HG02759 (cell line): Measurements from ENCODE around the gene HOXC5.
"Not testable (repeated sequence)": the region's sequence is repeated elsewhere in the genome, so short reads cannot be mapped to it uniquely, and the experiment has no call there.

Source experiments
- ATAC-seq: cut with Tn5 transposase; IDR thresholded peaks from one replicate; pipeline ENCODE4 v1.9.1; 2021; ENCODE audit warnings: mild to moderate bottlenecking, moderate library complexity; ENCODE audit not compliant: unreplicated experiment

Gene HOXC5

DNA sequence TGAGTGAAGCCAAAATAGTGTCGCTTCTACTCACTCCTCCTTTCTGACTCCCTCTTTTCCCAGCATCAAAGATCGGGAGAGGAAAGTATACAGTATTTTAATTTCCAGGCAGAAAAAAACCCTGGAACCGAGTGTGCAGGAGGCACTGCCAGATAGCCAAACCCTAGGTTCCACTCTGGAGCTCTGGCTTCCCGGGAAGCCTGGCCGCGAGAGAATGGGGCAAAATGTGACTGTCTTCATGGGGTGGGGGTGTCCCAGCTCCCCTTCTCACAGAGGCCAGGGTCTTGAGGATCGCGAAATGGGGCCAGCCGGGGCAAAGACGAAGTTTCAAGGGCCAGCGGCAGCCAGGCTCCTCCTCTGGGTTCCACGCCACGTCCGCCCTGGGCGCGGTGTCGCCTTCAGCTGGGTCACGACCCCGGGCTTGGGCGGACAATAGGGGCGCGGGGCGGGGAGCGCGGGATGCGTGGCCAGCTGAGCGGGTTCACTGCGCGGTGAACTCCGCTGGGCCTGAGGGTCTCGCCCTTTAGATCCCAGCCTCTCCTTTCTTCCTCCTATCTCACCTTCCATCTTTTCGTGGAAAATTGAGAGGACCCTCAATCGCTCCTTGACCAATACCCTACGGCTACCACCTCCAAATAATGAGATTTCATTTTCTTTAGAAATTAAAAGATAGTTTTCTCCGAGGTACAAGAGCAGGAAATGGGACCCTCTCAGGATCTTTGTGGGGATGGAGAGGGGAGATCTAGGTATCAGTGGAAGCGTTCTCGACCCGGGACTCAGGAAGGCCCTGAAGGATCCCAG lies 27.5 kb downstream of the HOXC5 start:
- ATAC-seq = no peak

GRCh38 chr12:54060975-54061778 lies 28.3 kb downstream of the HOXC5 start:
- ATAC-seq = no peak

- no peak for ATAC-seq
Observed at GRCh38 chr12:54065677-54066076, 32.8 kb downstream of the HOXC5 start.

DNA sequence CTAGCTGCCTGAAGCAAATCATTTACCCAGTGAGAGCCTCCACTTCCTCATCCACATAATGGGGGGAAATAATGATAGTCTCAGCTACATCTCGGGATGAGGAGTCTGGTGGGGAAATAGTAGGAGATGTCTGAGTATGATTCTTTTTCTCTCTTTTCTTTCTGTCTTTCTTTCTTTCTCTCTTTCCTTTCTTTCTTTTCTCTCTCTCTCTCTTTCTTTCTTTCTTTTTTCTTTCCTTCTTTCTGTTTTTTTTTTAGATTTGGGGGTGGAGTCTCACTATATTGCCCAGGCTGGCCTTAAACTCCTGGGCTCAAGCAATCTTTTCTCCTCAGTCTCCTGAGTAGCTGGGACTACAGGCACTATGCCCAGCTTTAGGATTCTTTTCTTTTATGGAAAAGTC lies 33.6 kb downstream of the HOXC5 start:
- ATAC-seq = no peak

GRCh38 chr12:54068418-54069070 lies 35.7 kb downstream of the HOXC5 start:
- no peak for ATAC-seq

GRCh38 chr12:54071942-54072341 lies 39.1 kb downstream of the HOXC5 start:
- ATAC-seq = no peak

GRCh38 chr12:54074308-54074707 lies 41.5 kb downstream of the HOXC5 start:
- no peak for ATAC-seq

DNA sequence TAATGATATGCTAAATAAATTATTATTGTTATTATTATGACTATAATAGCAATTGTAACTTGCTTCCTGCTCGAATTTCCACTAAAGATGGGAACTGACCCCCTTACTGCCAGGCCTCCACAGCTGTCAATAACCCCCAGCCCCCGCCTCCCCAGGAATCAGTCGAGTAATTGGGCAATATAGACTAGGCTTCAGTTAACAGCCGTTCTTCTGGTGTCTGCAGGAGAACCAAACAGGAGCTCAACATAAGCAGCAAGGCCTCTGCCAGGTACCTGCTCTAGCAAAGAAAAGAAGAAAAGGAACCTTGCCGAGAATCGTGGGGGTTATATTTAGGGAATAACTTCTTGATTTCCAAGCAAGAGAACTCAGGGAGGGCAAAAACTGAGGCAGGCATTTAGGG lies 42.6 kb downstream of the HOXC5 start:
- no peak for ATAC-seq

DNA sequence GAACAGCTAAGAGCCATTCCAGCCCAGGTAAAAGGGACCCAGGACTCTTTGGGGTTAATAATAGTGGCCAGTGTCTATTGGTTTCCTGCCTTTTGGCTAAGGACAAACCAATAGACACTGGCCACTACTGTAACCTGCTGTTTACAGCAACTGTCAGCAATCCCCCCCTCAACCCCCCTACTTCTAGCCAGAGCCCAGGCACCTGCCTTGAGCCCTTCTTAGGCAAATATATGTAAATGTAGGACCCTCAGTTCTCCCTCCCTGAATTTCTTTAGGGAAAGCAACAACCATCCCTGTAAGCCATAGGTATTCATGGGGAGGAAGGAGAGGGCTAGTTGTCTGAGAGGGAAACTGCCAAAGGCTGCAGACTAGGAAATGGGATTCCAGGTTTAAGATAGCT lies 43.1 kb downstream of the HOXC5 start:
- ATAC-seq = no peak

GRCh38 chr12:54077843-54078242 lies 45.0 kb downstream of the HOXC5 start:
- not testable (repeated sequence) for ATAC-seq

- not testable (repeated sequence) for ATAC-seq
Observed at GRCh38 chr12:54079115-54079514, 46.3 kb downstream of the HOXC5 start.

DNA sequence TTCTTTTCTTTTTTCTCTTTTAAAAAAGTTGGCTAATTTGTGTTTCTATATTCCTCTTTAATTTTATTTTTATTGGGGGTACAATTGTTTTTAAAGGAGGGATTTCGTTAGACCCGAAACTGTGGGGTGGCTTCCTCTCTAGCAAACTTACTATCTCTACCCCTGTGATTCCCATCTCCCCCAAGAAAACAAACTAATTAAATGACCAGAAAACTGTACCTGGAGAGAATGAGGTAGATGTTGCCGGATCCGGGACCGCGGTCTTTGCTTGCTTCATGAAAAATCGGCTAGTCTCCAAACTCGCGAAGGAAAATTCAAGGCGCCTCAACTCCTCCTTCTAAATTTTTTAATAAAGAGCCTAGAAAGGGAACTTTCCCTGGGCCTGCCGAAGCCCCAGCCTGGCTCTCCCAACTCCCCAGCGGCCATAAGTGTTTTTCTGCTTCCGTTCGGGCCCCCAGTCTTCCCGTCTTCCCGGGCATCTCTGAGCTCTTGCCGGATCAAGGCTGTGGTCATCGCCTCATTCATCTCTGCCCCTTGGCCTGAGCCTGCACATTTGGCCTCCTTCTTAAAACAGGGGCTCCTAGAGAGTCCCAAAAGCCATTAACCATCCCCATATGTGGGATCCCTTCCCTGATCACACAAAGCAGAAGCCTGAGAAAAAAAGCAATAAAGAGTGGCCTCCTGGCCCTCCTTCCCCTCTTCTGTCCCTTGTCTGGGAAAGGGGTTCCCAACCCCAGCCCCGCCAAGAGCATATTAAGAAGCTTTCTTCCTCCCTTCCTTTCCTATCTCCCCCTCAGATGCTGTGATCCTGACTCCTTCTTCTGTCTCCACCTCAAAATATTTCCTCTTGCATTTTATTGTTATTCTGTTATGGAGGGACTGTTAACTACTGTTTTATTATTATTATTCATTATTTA lies 47.4 kb downstream of the HOXC5 start:
- not testable (repeated sequence) for ATAC-seq

DNA sequence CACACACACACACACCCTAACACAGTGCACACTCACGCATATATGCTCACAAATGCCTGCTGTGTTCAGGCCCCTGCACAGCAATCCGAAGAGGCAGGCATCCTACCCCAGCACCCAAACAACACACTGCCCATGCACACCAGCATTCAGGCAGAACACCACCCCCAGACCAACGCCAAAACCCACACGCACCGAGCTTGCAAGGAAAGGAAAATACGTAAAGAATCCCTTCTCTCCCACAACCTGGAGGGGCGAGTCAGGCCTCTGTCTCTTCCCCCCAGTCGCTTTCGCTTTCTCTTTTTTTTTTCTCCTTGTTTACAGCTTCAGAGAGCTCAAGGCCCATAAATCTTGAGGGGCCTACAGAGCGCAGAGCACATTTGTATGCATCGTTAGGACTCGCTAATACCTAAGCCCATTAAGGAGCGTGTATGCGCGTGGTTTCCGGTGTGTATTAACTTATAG lies 48.2 kb downstream of the HOXC5 start:
- ATAC-seq = not testable (repeated sequence)

- not testable (repeated sequence) for ATAC-seq
Observed at GRCh38 chr12:54081581-54082396, 48.9 kb downstream of the HOXC5 start.

DNA sequence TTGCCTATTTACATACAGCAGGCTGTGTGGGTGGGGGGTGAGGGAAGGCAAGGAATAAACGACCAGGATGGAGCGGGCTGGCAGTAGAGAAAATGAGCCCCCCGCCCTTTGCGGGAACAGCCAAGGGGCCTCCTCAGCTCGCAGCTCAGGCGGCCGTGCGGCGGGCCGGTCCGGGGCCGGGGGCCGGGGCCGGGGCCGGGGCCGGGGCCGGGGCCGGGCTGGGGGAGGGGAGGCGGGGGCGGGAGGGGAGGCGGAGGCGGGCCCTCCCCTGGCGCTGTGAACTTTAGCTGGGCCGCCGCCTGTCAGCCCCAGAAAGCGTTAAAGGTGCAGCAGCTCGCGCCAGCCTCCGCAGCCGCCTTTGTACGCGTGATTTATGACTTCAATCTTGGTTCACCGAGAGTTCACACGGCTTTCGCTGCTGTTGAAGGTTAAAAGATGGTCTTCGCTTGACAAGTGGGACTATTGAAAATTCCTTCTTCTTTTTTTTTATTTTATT lies 49.6 kb downstream of the HOXC5 start:
- ATAC-seq = no peak
